T-helper 9 cell (primary cell): ENCODE data around the gene AGPS.
"Not testable (repeated sequence)": the region's sequence is repeated elsewhere in the genome, so short reads cannot be mapped to it uniquely, and the experiment has no call there.

Source experiments
- DNase-seq: peaks from one replicate; pipeline ENCODE4 v3.0.0-alpha.2; 2020

Gene AGPS

GRCh38 chr2:177476897-177477296, 84.3 kb downstream of the AGPS start:
- no peak for DNase-seq

- no peak for DNase-seq
Observed at GRCh38 chr2:177478029-177478428, 85.5 kb downstream of the AGPS start.

GRCh38 chr2:177478907-177479306, 86.3 kb downstream of the AGPS start:
- no peak for DNase-seq

GRCh38 chr2:177482195-177482594, 89.6 kb downstream of the AGPS start:
- DNase-seq, result no peak

GRCh38 chr2:177483531-177483930, 91.0 kb downstream of the AGPS start:
- DNase-seq, result no peak

GRCh38 chr2:177484180-177484795, 91.7 kb downstream of the AGPS start:
- DNase-seq, result no peak

- not testable (repeated sequence) for DNase-seq
Observed at GRCh38 chr2:177485657-177486056, 93.1 kb downstream of the AGPS start.

GRCh38 chr2:177489719-177490301, 97.2 kb downstream of the AGPS start:
- DNase-seq, result no peak

GRCh38 chr2:177495945-177496344, 103.4 kb downstream of the AGPS start:
- DNase-seq, result no peak

GRCh38 chr2:177496921-177497320, 104.3 kb downstream of the AGPS start:
- DNase-seq, result no peak

GRCh38 chr2:177501186-177501585, 108.6 kb downstream of the AGPS start:
- no peak for DNase-seq

GRCh38 chr2:177506505-177506904, 113.9 kb downstream of the AGPS start:
- DNase-seq, result no peak

GRCh38 chr2:177506998-177507397, 114.4 kb downstream of the AGPS start:
- DNase-seq, result no peak

- no peak for DNase-seq
Observed at GRCh38 chr2:177516824-177517544, 124.4 kb downstream of the AGPS start.

- DNase-seq, result no peak
Observed at GRCh38 chr2:177518754-177519153, 126.2 kb downstream of the AGPS start.

GRCh38 chr2:177519534-177520115, 127.1 kb downstream of the AGPS start:
- no peak for DNase-seq

GRCh38 chr2:177520324-177520723, 127.8 kb downstream of the AGPS start:
- DNase-seq, result no peak

GRCh38 chr2:177523781-177524180, 131.2 kb downstream of the AGPS start:
- DNase-seq, result no peak

GRCh38 chr2:177525351-177525924, 132.9 kb downstream of the AGPS start:
- no peak for DNase-seq

GRCh38 chr2:177528351-177528933, 135.9 kb downstream of the AGPS start:
- DNase-seq, result no peak

GRCh38 chr2:177529166-177529565, 136.6 kb downstream of the AGPS start:
- no peak for DNase-seq

- DNase-seq, result no peak
Observed at GRCh38 chr2:177530561-177530960, 138.0 kb downstream of the AGPS start.

GRCh38 chr2:177531706-177532105, 139.1 kb downstream of the AGPS start:
- DNase-seq, result no peak
